ENCODE results near the gene HIC1. TPM values are rescaled to one million over a fixed set of nuclear protein-coding genes. Genes with fewer than 3 reads are reported as not detected.

Gene HIC1
- total RNA-seq, 2 experiments from 2014 or later: 0.19 to 0.32 TPM

DNA sequence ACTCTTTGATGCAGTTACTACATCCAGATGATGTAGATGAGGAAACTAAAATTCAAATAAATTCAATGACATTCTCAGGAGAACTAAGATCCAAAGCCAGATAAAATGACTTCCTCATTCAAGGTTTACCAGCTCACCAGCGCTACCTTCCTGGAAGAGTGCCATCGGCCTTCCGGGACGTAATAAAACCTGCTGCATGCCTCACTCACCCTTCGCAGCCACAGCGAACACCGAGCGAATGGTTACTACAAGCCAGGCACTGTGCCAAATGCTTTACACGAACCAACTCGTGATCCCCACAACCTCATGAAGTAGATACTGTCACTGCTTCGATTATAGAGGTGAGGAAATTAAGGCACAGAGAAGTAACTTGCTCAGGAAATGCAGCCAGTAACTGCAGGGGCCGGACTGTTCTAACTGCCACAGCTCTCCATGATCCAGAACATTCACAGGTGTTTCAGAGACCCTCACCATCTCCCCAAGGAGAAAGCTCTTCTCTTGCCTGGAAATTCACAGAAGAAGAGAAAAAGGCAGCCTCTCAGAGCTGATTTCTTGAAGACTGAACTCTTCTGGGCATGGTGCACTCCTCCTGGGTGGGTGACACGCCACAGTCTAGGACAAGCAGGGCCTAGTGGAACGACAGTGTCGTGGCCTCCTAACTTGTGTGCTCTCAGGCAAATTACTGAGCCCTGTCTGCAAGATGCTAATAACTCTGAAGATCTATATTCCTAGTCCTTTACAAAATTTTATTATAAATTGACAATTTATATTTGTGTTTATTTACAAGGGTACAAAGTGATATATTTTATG lies 46.8 kb downstream of the HIC1 start:
- Histone ChIP-seq H3K9me2 (ENCODE audit: insufficient read depth, low read length) (no peaks in the 10 kb centered on the region), H3K79me2 (ENCODE audit: insufficient read depth, low read depth, low read length) (no peaks in the 10 kb centered on the region), H3K4me1 (ENCODE audit: insufficient read depth, low read length, poor library complexity, severe bottlenecking) (peaks cover 12% of the 10 kb centered on the region), H4K20me1 (ENCODE audit: insufficient read depth, low read length) (no peaks in the 10 kb centered on the region), H3K36me3 (ENCODE audit: insufficient read depth, low read length) (no peaks in the 10 kb centered on the region), H3K27ac (ENCODE audit: low read depth, low read length, poor library complexity, severe bottlenecking) (no peak overlapping the region), H3K9me3 (ENCODE audit: low read length) (no peaks in the 10 kb centered on the region), H2AFZ (ENCODE audit: low read length) (no peak overlapping the region), H3K4me3 (ENCODE audit: low read depth, low read length, poor library complexity, severe bottlenecking) (no peak overlapping the region), H3K4me2 (ENCODE audit: low read length) (no peak overlapping the region)
- no TSS peak for BruUV-seq (replicated peaks)
- no peak for TF ChIP-seq EZH2phosphoT487 (IDR thresholded peaks at IDR 0.05; ENCODE audit: borderline replicate concordance, low read depth, low read length)
- TF ChIP-seq, protein P1, sequence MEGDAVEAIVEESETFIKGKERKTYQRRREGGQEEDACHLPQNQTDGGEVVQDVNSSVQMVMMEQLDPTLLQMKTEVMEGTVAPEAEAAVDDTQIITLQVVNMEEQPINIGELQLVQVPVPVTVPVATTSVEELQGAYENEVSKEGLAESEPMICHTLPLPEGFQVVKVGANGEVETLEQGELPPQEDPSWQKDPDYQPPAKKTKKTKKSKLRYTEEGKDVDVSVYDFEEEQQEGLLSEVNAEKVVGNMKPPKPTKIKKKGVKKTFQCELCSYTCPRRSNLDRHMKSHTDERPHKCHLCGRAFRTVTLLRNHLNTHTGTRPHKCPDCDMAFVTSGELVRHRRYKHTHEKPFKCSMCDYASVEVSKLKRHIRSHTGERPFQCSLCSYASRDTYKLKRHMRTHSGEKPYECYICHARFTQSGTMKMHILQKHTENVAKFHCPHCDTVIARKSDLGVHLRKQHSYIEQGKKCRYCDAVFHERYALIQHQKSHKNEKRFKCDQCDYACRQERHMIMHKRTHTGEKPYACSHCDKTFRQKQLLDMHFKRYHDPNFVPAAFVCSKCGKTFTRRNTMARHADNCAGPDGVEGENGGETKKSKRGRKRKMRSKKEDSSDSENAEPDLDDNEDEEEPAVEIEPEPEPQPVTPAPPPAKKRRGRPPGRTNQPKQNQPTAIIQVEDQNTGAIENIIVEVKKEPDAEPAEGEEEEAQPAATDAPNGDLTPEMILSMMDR (conservative IDR thresholded peaks at IDR 0.05; ENCODE audit: low read length): no peak
- POLR2A ChIA-PET: interaction anchor here (1.0 kb wide), 1 partner anchor 134 kb away, joined by 5 read pairs; no protein-coding TSS in a partner anchor
- DNase-seq (ENCODE audit: low spot score): no peak
- CTCF ChIA-PET (ENCODE audit: unreplicated experiment): no interaction called here
- intact Hi-C loops (cut with micrococcal nuclease; ENCODE audit: unreplicated experiment): no loop called here

DNA sequence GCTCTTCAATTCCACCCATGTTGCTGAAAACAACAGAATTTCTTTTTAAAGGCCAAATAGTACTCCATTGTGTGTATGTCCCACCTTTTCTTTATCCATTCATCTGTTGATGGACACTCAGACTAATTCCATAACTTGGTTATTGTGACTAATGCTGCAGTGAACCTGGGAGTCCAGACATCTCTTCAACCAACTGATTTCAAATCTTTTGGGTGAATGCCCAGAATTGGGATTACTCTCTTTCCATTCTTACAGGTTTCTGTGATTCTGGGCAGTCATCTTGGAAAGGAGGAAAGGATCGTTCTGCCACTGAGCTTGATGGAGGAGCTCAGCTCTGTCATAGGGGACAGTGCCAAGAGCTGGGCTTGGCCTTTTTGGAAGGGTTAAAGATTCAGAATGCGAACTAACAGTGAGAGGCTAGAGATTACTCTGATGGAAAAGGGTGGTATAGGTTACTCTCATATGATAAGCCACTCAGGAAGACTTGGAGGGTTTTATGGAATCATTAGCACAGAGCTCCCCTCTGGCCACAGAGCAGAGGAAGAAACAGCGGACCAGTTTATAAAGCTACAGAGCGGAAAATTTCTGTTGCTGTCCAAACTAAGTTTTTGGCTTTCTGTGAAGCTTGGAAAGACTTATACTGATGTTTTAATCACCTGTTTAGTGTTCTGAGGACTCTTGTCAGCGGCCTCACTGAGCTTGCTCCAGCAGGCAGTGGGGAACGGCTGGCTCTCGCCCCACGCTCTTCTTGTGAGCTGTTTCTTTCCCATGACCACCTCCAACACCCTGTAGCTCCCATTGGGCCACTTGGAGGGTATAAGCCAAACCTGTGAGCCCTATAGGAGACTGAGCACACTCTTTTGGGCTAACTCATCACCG lies 48.3 kb downstream of the HIC1 start:
- no peaks in the 10 kb centered on the region for H3K9me2 ChIP-seq (ENCODE audit: insufficient read depth, low read length)
- POLR2A ChIA-PET: interaction anchor here (0.5 to 0.6 kb wide), 4 partner anchors 35 to 268 kb away, joined by 3 to 6 read pairs (median 4); no protein-coding TSS in a partner anchor

More for the DNA sequence above, 48.3 kb downstream of the HIC1 start:
- Histone ChIP-seq H4K20me1 (ENCODE audit: insufficient read depth, low read length) (no peaks in the 10 kb centered on the region), H3K79me2 (ENCODE audit: insufficient read depth, low read depth, low read length) (no peaks in the 10 kb centered on the region), H3K4me3 (ENCODE audit: low read depth, low read length, poor library complexity, severe bottlenecking) (no peak overlapping the region), H3K9me3 (ENCODE audit: low read length) (no peaks in the 10 kb centered on the region), H3K4me1 (ENCODE audit: insufficient read depth, low read length, poor library complexity, severe bottlenecking) (peaks cover 9% of the 10 kb centered on the region), H3K36me3 (ENCODE audit: insufficient read depth, low read length) (no peaks in the 10 kb centered on the region), H2AFZ (ENCODE audit: low read length) (no peak overlapping the region), H3K27ac (ENCODE audit: low read depth, low read length, poor library complexity, severe bottlenecking) (no peak overlapping the region), H3K4me2 (ENCODE audit: low read length) (no peak overlapping the region)
- intact Hi-C loops (cut with micrococcal nuclease; ENCODE audit: unreplicated experiment): no loop called here
- CTCF ChIA-PET (ENCODE audit: unreplicated experiment): no interaction called here
- no peak for DNase-seq (ENCODE audit: low spot score)
- no TSS peak for BruUV-seq (replicated peaks)
- TF ChIP-seq, protein P1 (conservative IDR thresholded peaks at IDR 0.05; ENCODE audit: low read length): no peak
- TF ChIP-seq EZH2phosphoT487 (IDR thresholded peaks at IDR 0.05; ENCODE audit: borderline replicate concordance, low read depth, low read length): no peak

Measured in OCI-LY7 (cell line).